ENCODE results near the gene TNFAIP8. TPM values are rescaled to one million over a fixed set of nuclear protein-coding genes. Genes with fewer than 3 reads are reported as not detected.

Gene TNFAIP8
- total and polyA plus RNA-seq, 8 donors, result 1.2 to 37.1 (median 11.5) TPM

DNA sequence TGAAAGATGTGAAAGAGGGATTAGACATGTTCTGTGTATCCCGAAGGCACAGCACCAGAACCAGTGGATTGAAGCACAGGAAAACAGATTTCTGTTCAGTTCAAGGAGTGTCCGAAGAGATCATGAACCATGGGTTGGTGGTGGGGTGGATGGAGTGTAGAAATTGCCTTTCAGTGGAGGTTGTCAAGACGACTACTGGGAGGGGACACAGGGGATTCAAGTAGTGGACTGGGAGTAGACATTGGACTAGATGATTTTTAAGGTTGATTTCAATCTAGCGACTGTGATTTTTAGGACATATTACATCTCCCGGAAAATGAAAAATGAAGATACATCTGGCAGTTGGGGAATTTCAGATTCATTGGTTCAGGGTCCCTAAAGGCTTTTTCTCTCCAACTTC lies 35.9 kb upstream of the TNFAIP8 start:
- TF ChIP-seq, protein P1, sequence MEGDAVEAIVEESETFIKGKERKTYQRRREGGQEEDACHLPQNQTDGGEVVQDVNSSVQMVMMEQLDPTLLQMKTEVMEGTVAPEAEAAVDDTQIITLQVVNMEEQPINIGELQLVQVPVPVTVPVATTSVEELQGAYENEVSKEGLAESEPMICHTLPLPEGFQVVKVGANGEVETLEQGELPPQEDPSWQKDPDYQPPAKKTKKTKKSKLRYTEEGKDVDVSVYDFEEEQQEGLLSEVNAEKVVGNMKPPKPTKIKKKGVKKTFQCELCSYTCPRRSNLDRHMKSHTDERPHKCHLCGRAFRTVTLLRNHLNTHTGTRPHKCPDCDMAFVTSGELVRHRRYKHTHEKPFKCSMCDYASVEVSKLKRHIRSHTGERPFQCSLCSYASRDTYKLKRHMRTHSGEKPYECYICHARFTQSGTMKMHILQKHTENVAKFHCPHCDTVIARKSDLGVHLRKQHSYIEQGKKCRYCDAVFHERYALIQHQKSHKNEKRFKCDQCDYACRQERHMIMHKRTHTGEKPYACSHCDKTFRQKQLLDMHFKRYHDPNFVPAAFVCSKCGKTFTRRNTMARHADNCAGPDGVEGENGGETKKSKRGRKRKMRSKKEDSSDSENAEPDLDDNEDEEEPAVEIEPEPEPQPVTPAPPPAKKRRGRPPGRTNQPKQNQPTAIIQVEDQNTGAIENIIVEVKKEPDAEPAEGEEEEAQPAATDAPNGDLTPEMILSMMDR (IDR thresholded peaks at IDR 0.05), result no peak
- TF ChIP-seq POLR2AphosphoS5 (IDR thresholded peaks at IDR 0.05), result no peak
- TF ChIP-seq EP300 (IDR thresholded peaks at IDR 0.05), result no peak
- no peak for TF ChIP-seq POLR2A (IDR thresholded peaks at IDR 0.05)

DNA sequence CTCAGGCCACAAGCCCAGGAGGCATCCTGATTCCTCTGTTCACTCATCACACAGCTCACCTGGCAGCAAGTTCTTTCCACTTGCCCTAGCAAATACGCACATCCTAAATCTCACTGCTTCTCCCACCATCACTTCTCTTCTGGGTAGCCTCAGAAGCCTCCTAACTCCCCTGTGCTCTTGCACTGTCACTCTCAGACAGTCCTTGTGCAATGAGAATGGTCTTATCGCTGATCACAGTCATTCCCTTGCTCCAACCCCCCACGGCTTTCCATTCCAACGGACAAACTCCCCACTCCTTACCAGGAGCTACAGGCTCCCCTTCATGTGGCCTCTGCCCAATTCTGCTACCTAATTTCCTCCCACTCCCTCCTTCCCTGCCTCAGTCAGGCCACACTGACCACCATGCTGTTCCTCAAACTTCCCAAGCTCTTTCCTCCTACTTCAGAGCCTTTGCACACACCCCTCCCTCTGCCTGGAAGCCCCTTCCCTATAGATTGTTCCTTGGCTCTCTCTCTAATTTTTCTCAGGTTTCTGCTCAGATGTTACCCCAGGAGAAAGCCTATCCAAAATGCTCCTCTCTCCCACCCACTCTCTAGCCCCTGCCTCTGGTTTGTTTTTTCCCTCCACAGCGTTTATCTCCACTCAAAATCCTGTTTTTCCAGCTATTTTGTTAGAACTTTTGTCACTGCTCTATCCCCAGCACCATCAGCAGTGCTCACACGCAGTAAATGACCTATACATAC lies 34.1 kb upstream of the TNFAIP8 start:
- Histone ChIP-seq H3K4me1 (peaks cover 0 to 52% (median 36%) of the 10 kb centered on the region in 4 donors), H3K36me3 (no peaks in the 10 kb centered on the region), H3K27me3 (no peaks in the 10 kb centered on the region), H3K27ac (peak overlapping the region in 1 of 5 donors; percentile 52), H3K9me3 (no peaks in the 10 kb centered on the region), H3K4me3 (no peak overlapping the region)
- WGBS, 5 donors, result 87 to 92% (median 92%) methylated on average over 6 of the region's 6 CpGs
- TF ChIP-seq POLR2A (IDR thresholded peaks at IDR 0.05) (no peak), EP300 (IDR thresholded peaks at IDR 0.05) (no peak), POLR2AphosphoS5 (IDR thresholded peaks at IDR 0.05) (no peak)
- TF ChIP-seq, protein P1 (IDR thresholded peaks at IDR 0.05), result no peak
- no peak for DNase-seq
- intact Hi-C loops (cut with DNase I; ENCODE audit: low total_unique reads), result no loop called here

More for the DNA sequence above, 35.9 kb upstream of the TNFAIP8 start:
- Histone ChIP-seq H3K27me3 (no peaks in the 10 kb centered on the region), H3K36me3 (no peaks in the 10 kb centered on the region), H3K4me1 (peaks cover 6 to 62% (median 41%) of the 10 kb centered on the region in 4 donors), H3K27ac (no peak overlapping the region), H3K4me3 (no peak overlapping the region), H3K9me3 (no peaks in the 10 kb centered on the region)
- intact Hi-C loops (cut with DNase I; ENCODE audit: low total_unique reads), result no loop called here
- DNase-seq, result no peak
- 94 to 97% (median 95%) methylated on average over 5 of the region's 5 CpGs for WGBS, 5 donors

GRCh38 chr5:119322312-119322947 lies 33.4 kb upstream of the TNFAIP8 start:
- Histone ChIP-seq H3K4me1 (peaks cover 0 to 56% (median 37%) of the 10 kb centered on the region in 4 donors), H3K27ac (peak overlapping the region in 1 of 5 donors; percentile 52), H3K4me3 (no peak overlapping the region), H3K36me3 (no peaks in the 10 kb centered on the region), H3K27me3 (no peaks in the 10 kb centered on the region), H3K9me3 (no peaks in the 10 kb centered on the region)
- DNase-seq, result no peak
- no peak for TF ChIP-seq POLR2A (IDR thresholded peaks at IDR 0.05)
- TF ChIP-seq, protein P1 (IDR thresholded peaks at IDR 0.05), result no peak
- no peak for TF ChIP-seq EP300 (IDR thresholded peaks at IDR 0.05)
- no peak for TF ChIP-seq POLR2AphosphoS5 (IDR thresholded peaks at IDR 0.05)
- WGBS, 5 donors, result 77 to 80% (median 80%) methylated on average over 7 of the region's 7 CpGs
- intact Hi-C loops (cut with DNase I; ENCODE audit: low total_unique reads), result no loop called here

GRCh38 chr5:119322948-119323537 lies 32.8 kb upstream of the TNFAIP8 start:
- intact Hi-C loops (cut with DNase I; ENCODE audit: low total_unique reads), result no loop called here
- no peak for DNase-seq
- Histone ChIP-seq H3K4me1 (peaks cover 3 to 62% (median 39%) of the 10 kb centered on the region in 4 donors), H3K36me3 (no peaks in the 10 kb centered on the region), H3K9me3 (no peaks in the 10 kb centered on the region), H3K27me3 (no peaks in the 10 kb centered on the region), H3K4me3 (no peak overlapping the region), H3K27ac (peak overlapping the region in 3 of 5 donors; percentile 52 to 59 (median 52))
- WGBS, 5 donors, result 52 to 79% (median 60%) methylated on average over 3 of the region's 3 CpGs
- TF ChIP-seq EP300 (IDR thresholded peaks at IDR 0.05) (no peak), POLR2AphosphoS5 (IDR thresholded peaks at IDR 0.05) (no peak), POLR2A (IDR thresholded peaks at IDR 0.05) (no peak)
- TF ChIP-seq, protein P1 (IDR thresholded peaks at IDR 0.05), result no peak

Measured in stomach (tissue), 9 donors.